Heart left ventricle (tissue), 13 donors: ENCODE data around the gene KLHL22.

Experiments used
- POLR2A ChIP-seq, 2 donors: fragments of 450-650 bp; IDR thresholded peaks; one replicate each; pipeline ENCODE4 v1.6.1; 2017; ENCODE audit warnings: antibody characterized with exemption in 2 of 2, mild to moderate bottlenecking in 2 of 2, moderate library complexity in 2 of 2
- TF ChIP-seq, protein P1 (sequence below), 12 donors: fragments of 200-600 bp; sonication (generic) in 4 of 12; IDR thresholded peaks; one replicate each; pipeline versions ENCODE4 v1.5.0 to v1.8.0; 2018 to 2022; ENCODE audit warnings: antibody characterized with exemption in 12 of 12, mild to moderate bottlenecking in 5 of 12
- donor health status: ischemic (EF 13 %, LVEDD 7.1; RV severe dilation, severe dysfunction).
- donor health status: DM: no; HTN: yes; CAD: no.
- donor health status: DM: no; HTN: no; CAD: no.
- donor health status: ischemic (EF 25% LVEDD 6.9; RV normal size, moderate dysfunction).
- donor health status: ischemic (EF 25% LVEDD 5.7; RV mildly dilated, moderate dysfunction).
- donor health status: ischemic (EF 35%, LVEDD 5.7; RV mildly dilated, moderate dysfunction).
- donor health status: nonischemic (EF 11% LVEDD 7.7; RV severe dilation, severe dysfunction).
- donor health status: DM: yes; HTN: yes; CAD: no.
- donor health status: PGD.
- donor health status: ischemic (EF 29% LVEDD 5.4; RV normal size, mild dysfunction).
- donor health status: nonischemic (EF 23%, LVEDD 6.1; RV moderate dilation, normal function).

DNA sequence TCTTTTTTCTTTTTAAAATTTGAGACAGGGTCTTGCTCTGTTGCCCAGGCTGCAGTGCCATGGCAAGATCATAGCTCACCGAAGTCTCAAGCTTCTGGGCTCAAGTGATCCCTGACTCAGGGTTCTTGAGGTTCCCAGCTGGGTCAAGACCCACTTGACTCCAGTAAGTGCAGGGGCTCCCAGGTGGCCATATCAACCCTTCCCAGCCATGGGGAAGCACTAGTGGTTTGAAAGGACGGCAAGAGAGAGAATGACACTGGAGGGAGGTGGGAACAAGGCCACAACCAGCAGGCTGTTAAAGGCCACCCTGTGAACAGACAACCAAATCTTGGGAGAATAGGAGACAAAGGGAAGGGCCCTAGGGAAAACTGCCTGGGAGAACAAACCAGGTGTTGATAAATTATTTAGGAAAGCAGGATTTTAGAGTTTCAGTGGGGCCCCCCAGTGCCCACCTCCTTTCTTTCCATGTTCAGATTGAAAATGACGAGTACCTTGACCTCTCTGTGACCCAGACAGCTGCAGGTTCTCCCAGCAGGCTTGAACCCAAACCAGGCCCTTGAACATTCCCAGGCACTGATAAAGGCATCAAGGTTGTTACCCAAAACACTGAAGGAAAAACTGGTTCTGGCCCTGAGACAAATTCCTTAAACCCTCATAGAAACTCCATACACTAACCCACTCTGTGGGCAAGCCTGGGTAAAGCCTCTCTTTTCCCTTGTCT, 28.8 kb downstream of the KLHL22 start:
- TF ChIP-seq, protein P1, sequence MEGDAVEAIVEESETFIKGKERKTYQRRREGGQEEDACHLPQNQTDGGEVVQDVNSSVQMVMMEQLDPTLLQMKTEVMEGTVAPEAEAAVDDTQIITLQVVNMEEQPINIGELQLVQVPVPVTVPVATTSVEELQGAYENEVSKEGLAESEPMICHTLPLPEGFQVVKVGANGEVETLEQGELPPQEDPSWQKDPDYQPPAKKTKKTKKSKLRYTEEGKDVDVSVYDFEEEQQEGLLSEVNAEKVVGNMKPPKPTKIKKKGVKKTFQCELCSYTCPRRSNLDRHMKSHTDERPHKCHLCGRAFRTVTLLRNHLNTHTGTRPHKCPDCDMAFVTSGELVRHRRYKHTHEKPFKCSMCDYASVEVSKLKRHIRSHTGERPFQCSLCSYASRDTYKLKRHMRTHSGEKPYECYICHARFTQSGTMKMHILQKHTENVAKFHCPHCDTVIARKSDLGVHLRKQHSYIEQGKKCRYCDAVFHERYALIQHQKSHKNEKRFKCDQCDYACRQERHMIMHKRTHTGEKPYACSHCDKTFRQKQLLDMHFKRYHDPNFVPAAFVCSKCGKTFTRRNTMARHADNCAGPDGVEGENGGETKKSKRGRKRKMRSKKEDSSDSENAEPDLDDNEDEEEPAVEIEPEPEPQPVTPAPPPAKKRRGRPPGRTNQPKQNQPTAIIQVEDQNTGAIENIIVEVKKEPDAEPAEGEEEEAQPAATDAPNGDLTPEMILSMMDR (IDR thresholded peaks at IDR 0.05), result no peak
- TF ChIP-seq POLR2A (IDR thresholded peaks at IDR 0.05), result no peak
